Brain pericyte (primary cell): ENCODE data around the gene ISX.

ENCODE experiments used
- DNase-seq: peaks from one replicate; pipeline ENCODE4 v3.0.0-alpha.2; 2012; ENCODE audit warnings: low read depth, low spot score

ISX gene

DNA sequence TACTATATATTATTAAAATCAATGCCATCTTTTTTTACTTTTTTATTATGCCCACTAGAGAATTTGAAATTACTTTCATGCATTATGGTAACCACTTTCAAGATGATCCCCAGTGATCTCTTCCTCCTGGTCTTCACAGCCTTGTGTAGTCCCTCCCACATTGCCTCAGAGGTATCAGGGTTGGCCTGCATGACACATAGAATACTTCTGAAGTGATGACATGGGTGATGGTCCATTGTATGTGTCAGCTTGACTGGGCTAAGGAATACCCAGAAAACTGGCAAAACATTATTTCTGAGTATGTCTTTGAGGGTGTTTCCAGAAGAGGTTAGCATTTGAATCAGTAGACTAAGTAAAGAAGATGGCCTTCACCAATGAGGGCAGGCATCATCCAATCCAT lies 14.2 kb upstream of the ISX start:
- DNase-seq = no peak

GRCh38 chr22:35053060-35053835 lies 12.7 kb upstream of the ISX start:
- DNase-seq = no peak

DNA sequence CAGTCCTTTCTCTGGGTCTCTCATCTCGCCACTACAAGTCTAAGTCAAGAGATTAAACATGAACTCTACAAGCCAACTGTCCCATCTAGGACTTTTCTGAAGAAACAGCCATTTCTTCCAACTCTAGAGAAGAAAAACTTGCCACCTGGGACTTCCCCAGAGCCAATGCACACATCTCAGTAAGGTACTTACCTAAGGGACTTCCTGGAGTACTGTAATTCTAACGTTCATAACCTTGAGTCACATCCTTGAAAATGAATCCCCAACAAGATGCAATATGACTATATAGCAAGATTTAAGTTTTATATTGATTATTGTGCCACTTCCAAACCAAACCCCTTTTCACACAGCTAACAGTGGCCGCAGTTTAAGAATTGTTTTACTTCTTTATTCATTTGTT lies 11.9 kb upstream of the ISX start:
- DNase-seq = no peak

GRCh38 chr22:35056486-35056885 lies 9.5 kb upstream of the ISX start:
- DNase-seq = no peak

DNA sequence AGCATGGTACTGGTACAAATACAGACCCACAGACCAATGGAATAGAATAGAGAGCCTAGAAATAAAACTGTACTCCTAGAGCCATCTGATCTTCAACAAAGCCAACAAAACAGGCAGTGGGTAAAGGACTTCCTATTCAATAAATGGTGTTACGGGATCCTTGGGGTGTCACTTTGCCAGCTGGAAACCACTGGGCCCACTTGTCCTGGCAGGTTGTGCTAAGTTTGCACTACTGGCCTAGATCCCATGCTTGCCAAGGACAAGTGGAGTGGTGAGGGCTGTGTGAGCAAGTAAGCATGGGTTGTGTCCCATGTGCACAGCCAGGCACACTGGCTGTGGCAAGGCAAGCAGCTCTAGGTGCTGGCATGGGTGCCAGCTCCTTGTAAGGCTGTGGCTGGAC lies 8.8 kb upstream of the ISX start:
- no peak for DNase-seq

GRCh38 chr22:35059632-35060031 lies 6.3 kb upstream of the ISX start:
- DNase-seq = no peak

DNA sequence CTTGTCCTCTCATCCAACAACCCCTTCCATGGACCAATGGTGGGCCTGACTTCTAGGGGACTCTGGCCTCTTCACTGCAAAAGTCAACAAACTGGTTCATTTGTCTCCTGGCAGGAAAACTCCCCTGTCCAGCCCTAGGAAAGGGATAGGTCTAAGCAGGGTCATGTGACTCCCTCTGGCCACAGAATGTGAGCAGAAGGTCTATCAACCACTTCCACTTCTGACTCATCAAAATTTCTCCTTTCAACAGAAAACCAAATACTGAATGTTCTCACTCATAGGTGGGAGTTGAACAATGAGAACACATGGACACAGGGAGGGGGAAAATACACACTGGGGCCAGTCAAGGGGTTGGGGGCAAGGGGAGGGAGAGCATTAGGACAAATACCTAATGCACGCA lies 1.3 kb upstream of the ISX start:
- no peak for DNase-seq

GRCh38 chr22:35065183-35065582 lies 775 bp upstream of the ISX start:
- DNase-seq = no peak

GRCh38 chr22:35066768-35067167 lies 810 bp downstream of the ISX start:
- DNase-seq = no peak

DNA sequence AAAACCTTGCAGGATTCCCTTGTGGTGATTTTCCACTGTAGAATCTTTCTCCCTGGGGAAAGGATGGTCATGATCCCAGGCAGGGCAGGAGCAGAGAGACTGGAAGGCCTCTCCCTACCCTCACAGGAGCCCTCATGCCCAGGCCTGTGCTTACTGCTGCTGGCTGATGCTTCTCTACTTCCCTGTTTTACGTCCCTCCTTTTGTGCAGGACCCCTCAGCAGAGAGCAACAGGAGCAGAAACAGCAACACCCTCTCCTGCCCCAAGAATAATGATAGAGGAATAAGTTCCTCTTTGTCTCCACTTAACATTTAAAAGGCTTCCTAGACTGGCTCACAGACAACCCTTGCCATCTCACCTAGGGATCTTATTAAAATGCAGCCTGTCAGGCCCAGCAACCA lies 3.6 kb downstream of the ISX start:
- DNase-seq = no peak

DNA sequence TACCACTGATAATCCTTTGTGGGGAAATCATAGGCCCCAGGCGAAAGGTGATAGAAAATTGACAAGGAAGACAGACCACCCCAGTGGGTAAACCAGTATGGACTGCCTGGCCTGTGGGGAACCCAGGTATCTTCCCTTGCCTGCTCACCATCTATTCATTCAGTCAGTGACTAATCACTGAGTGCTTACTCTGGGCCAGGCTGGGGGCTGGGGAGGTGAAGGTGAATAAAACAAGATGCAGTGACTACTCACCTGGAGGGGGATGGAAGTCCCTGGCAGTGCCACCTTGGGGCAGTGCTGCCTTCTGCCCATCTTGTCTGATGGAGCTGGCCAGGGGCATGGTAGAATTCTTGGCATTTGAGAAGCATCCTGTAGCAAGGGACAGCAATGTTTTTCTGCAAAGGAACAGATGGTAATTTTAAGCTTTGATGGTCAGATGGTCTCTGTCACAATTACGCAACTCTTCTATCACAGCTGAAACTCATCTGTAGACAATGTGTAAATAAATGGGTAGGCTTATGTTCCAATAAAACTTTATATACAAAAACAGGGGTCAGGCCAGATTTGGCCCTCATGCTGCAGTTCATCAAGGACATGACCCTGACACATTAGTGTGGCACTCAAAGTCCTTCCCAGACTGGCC lies 4.6 kb downstream of the ISX start:
- DNase-seq = no peak

DNA sequence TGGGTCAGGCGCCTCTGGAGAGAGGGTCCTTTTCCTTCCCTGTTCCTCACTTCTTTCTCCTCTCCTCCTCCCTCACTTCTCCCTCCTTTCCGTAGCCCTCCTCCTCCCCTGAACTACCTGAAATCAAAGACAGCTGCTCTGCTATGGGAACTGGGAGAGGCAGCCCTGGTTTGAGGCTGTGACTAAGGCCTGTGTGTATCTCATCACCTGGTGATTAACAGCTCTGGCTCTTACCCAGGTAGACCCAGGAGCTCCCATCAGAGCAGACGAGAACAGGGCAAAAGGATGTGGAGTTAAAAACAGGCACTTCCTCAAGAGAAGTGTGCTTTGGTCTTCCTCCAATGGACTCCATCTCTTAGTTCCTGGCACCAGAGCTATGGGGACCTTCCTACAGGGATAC lies 5.8 kb downstream of the ISX start:
- no peak for DNase-seq

DNA sequence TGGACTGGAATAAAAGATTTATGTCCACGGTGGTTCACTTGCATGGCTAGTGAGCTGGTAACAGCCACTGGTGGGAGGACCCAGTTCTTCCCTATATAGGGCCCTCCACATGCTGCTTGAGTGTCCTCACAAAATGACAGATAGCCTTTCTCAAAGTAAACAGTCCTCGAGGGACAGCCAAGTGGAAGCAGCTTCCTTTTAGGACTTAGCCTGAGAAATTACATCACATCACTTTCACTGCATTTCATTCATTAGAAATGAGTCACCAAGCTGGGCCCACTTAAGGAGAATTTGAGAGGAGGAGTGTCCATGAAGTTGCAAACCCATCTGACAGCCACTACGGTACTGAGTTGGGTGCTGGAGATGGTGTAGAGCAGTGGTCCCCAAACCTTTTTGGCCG lies 7.0 kb downstream of the ISX start:
- DNase-seq = no peak

DNA sequence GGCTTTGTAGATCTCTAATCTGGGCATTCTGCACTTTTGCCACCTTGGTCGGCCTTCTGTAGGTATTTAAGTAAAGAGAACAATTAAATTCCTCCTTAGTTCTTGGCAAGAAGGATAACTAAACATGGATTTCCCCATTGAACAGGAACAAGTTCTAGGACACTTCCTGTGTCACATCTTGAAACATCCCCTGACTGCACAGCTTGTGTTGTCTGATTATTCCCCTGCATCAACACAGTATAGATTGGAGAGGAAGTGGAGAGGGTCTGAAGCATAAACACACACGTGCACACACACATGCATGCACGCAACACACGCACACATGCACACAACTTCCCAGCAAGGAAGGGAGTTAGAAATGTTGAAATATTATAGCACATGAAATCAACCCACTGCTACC lies 8.6 kb downstream of the ISX start:
- no peak for DNase-seq

DNA sequence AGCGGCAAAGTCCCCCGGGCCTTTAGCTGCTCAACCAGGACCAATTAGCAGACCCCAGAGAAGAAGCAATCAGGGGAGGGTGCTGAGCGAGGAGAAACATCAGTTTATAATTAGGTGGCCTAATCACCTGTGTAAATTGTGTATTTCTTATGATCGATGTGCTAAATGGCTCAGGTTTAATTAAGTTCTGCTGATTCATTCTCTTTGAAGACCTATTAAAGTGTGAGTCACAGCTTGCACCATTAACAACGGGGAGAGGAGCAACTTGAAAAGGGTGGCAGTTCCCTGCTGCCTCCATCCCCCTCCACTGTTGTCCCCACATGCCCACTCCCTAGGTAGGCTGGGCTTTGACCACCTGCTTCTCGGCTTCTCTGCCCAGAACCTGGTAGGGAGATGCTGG lies 10.7 kb downstream of the ISX start:
- DNase-seq = no peak

DNA sequence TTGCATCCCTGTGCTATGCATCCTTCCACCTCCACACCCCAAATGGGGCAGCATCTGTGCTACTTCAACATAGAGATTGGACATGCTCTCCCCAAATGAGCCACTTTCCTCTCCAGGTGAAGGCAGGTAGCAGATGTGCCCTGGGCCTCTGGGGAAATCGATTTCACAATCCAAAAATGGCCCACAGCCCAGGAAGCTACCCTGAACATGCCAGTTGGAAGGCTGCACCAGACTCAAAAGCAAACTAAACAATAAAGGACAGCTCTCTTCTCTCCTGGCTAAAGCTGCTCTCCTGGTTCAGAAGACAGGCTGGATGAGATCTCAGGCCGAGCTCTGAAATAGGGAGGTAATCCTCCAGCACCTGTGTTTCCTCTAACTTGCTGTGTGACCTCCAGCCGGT lies 19.7 kb downstream of the ISX start:
- DNase-seq = no peak

DNA sequence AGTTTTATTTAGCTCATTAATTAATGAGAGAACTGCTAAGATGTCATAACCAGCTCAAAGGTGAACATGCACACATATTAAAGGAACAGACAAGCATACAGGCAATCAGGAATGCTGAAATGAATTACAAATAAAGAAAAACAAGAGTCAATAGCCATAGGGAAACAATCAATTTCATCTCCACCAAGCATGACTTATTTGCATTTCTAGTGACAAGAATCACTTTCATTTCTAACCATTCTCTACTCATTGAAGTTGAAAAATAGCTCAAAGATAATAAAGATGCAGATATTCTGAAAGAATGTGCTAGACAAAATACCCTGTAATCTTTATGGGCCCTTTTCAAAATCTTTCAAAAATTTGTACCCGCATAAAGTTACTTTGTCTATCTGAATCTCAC lies 23.2 kb downstream of the ISX start:
- DNase-seq = no peak

DNA sequence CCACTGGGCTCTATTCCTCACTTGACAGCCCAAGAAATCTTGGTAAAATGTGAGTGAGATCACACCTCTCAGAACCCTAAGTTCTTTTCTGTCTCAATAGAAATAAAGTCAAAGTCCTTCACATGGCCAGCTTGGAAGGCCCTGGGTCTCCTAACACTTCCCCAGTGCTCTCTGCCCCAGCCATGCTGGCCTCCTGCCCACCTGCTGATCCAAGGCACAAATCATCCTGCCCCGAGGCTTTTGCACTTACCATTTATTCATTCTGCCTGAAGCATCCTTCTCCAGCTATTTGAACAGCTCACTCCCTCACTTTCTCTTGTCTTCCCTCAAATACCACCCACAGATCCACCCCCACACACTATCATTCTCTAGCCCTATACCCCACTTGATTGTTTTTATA lies 26.4 kb downstream of the ISX start:
- no peak for DNase-seq

DNA sequence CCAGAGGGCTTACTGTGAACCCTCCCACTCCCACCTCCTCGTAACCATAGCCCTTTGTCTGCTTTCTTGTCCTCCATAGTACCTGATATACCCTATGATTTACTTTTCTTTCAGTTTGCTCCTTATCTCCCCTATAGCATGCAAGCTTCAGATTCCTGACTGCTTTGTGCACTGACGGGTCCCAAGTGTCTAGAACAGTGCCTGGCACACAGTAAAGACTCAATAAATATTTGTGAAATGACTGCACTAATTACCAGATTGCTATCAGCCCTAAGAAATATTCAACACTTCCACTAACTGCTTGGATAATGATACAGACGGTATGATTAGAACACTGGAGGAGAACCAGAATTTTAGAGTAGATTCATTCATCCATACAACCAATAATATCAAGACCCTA lies 33.0 kb downstream of the ISX start:
- DNase-seq = no peak

DNA sequence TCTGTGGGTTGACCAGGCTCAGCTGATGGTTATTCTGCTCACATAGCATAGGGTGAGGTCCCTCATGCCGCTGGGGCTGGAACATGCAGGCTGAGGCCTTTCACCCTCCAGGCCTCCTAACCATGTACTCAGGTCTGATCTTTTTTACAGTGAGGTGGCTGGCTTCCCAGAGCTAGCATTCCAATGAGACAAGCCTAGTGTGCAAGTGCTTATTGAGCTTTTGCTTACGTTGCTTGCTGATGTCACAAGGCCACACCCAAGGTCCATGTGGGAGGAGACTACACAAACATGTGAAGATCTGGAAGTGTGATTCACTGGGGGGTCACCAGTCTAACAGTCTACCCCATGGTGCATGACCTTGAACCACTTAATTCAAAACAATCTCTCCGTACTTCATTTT lies 33.9 kb downstream of the ISX start:
- no peak for DNase-seq

DNA sequence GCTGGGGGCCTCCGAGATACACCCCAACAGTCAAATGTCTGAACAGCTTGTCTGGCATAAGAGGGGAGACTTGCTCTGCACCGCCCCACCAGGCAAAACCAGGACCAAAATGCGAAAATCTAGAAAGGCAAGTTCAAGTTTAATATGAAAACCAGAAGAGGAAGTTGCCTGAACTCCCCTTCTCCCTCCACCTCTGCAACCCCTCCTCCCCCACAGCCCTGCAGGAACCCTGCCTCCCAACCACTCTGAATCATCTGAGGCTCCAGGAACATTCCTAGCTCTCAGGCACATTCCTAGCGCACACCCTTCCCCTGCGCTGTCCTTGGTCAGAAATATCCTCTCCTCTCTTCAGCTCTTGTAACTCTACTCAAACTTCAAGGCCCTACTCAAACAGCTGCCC lies 36.7 kb downstream of the ISX start:
- DNase-seq = no peak

- DNase-seq = no peak
Observed at GRCh38 chr22:35103761-35104160, 37.8 kb downstream of the ISX start.

- DNase-seq = no peak
Observed at GRCh38 chr22:35104491-35104890, 38.5 kb downstream of the ISX start.

DNA sequence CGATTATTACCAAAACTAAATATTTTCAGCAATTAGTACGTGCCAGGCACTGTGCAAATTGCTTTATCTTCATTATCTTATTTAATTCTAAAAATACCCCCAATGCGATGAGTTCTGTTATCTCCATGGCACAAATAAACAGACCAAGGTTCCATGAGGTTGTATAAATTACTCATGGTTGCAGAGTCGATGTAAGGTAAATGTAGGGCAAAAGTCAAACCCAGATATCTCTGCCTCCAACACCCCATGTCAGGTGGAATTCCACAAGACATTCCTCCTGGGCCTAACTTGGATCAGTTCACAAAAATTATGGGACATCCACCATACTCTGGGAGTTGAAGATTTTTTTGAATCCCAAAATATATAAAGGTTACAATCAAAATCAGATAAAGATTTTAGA lies 43.7 kb downstream of the ISX start:
- no peak for DNase-seq
